ENCODE results near the gene ZNF701. TPM values are rescaled to one million over a fixed set of nuclear protein-coding genes. Genes with fewer than 3 reads are reported as not detected.

ZNF701 gene
- total and polyA plus RNA-seq, 2 experiments from 2014 or later: 8.5 to 24.7 TPM

DNA sequence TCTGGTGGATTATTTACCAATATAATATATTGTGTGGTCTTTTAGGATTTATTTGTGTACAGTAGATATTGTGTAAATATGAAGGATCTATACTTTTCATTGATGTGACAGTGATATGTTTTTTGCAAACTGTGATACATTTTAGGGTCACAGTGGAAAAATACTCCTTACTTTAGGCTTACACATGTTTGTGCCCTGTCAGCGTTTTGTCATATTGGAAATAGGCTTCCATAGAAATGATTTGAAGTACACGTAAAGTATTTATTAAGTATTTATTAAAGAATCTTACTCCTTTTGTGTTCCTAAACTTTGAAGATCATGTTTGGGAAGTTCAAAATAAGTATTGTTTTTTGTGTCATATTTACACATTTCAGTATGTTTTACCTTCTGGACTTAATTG lies 37.6 kb upstream of the ZNF701 start (continued):
- TF ChIP-seq REST (IDR thresholded peaks at IDR 0.05; ENCODE audit: unreplicated experiment) (no peak), POLR2AphosphoS5 (IDR thresholded peaks at IDR 0.05; ENCODE audit: low read depth) (no peak), CREB1 (CRISPR knock-in tag; IDR thresholded peaks at IDR 0.05; ENCODE audit: low read depth) (no peak), CTCF (conservative IDR thresholded peaks at IDR 0.05; ENCODE audit: low read depth in 2 of 2) (no peak), ZNF331 (CRISPR knock-in tag; IDR thresholded peaks at IDR 0.05; ENCODE audit: low read depth) (no peak), EZH2phosphoT487 (IDR thresholded peaks at IDR 0.05; ENCODE audit: unreplicated experiment) (no peak), EZH2 (IDR thresholded peaks at IDR 0.05; ENCODE audit: low read depth, unreplicated experiment) (no peak), STAT1 (IDR thresholded peaks at IDR 0.05; ENCODE audit: unreplicated experiment) (no peak)

GRCh38 chr19:52533901-52534300 lies 36.2 kb upstream of the ZNF701 start:
- H3K27ac Mint-ChIP-seq: no peak overlapping the region
- ATAC-seq (no peak), DNase-seq (ENCODE audit: low spot score) (peak; percentile 31)
- Histone ChIP-seq H3K4me1 (ENCODE audit: insufficient read depth) (no peaks in the 10 kb centered on the region; the same call in 1 of the 2 replicates), H4K20me1 (replicated peaks; ENCODE audit: insufficient read depth) (peaks cover 4% of the 10 kb centered on the region), H2AFZ (no peak overlapping the region), H3F3A (replicated peaks; ENCODE audit: low read depth) (0 out of 2 replicates have a peak, but pooled peaks cover 4% of the 10 kb centered on the region), H3K36me3 (ENCODE audit: insufficient read depth) (no peaks in the 10 kb centered on the region), H3K27me3 (ENCODE audit: insufficient read depth) (peaks cover 10% of the 10 kb centered on the region), H3K4me3 (no peak overlapping the region), H3K27ac (ENCODE audit: low read depth) (no peak overlapping the region), H3K79me2 (replicated peaks; ENCODE audit: insufficient read depth) (peaks cover 20% of the 10 kb centered on the region), H3K9me2 (ENCODE audit: insufficient read depth) (no peaks in the 10 kb centered on the region), H3K4me2 (no peak overlapping the region)
- peaks cover 17% of the 10 kb centered on the region; the same call in 2 of the 3 replicates for H3K4me1 Mint-ChIP-seq
- H3K36me3 Mint-ChIP-seq (ENCODE audit: low read depth): no peaks in the 10 kb centered on the region; the same call in 2 of the 3 replicates
- no peaks in the 10 kb centered on the region for H3K9me3 Mint-ChIP-seq
- peak overlapping the region; percentile 82; the same call in 1 of the 3 replicates for H3K4me3 Mint-ChIP-seq
- peaks cover 22% of the 10 kb centered on the region for H3K27me3 Mint-ChIP-seq (ENCODE audit: insufficient read depth, low read depth, poor library complexity)
- no peak for TF ChIP-seq CREB1 (CRISPR knock-in tag; IDR thresholded peaks at IDR 0.05; ENCODE audit: low read depth)
- TF ChIP-seq STAT1 (IDR thresholded peaks at IDR 0.05; ENCODE audit: unreplicated experiment): no peak
- TF ChIP-seq NANOG (IDR thresholded peaks at IDR 0.05; ENCODE audit: borderline replicate concordance): no peak
- TF ChIP-seq EZH2 (IDR thresholded peaks at IDR 0.05; ENCODE audit: low read depth, unreplicated experiment): no peak
- TF ChIP-seq REST (IDR thresholded peaks at IDR 0.05; ENCODE audit: unreplicated experiment): no peak
- TF ChIP-seq, protein P1, sequence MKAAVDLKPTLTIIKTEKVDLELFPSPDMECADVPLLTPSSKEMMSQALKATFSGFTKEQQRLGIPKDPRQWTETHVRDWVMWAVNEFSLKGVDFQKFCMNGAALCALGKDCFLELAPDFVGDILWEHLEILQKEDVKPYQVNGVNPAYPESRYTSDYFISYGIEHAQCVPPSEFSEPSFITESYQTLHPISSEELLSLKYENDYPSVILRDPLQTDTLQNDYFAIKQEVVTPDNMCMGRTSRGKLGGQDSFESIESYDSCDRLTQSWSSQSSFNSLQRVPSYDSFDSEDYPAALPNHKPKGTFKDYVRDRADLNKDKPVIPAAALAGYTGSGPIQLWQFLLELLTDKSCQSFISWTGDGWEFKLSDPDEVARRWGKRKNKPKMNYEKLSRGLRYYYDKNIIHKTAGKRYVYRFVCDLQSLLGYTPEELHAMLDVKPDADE (IDR thresholded peaks at IDR 0.05): no peak
- TF ChIP-seq POLR2AphosphoS5 (IDR thresholded peaks at IDR 0.05; ENCODE audit: low read depth): no peak

All from GM23338 (cell line).